ENCODE results near the gene ZNF501.

DNA sequence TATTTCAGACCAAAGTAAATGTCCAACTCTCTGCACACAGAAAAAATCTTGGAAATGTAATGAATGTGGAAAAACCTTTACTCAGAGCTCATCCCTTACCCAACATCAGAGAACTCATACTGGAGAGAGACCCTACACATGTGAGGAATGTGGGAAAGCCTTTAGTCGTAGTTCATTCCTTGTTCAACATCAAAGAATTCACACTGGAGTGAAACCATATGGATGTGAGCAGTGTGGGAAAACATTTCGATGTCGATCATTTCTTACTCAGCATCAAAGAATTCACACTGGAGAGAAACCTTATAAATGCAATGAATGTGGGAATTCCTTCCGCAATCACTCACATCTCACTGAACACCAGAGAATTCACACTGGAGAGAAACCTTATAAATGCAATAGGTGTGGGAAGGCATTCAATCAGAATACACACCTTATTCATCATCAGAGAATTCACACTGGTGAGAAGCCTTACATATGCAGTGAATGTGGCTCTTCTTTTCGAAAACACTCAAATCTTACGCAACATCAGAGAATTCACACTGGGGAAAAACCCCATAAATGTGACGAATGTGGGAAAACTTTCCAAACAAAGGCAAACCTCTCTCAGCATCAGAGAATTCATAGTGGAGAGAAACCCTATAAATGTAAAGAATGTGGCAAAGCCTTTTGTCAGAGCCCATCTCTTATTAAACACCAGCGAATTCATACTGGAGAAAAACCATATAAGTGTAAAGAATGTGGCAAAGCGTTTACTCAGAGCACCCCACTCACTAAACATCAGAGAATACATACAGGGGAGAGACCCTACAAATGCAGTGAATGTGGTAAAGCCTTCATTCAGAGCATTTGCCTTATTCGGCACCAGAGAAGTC, 8.0 kb upstream of the ZNF501 start:
- TF ChIP-seq, protein P1, sequence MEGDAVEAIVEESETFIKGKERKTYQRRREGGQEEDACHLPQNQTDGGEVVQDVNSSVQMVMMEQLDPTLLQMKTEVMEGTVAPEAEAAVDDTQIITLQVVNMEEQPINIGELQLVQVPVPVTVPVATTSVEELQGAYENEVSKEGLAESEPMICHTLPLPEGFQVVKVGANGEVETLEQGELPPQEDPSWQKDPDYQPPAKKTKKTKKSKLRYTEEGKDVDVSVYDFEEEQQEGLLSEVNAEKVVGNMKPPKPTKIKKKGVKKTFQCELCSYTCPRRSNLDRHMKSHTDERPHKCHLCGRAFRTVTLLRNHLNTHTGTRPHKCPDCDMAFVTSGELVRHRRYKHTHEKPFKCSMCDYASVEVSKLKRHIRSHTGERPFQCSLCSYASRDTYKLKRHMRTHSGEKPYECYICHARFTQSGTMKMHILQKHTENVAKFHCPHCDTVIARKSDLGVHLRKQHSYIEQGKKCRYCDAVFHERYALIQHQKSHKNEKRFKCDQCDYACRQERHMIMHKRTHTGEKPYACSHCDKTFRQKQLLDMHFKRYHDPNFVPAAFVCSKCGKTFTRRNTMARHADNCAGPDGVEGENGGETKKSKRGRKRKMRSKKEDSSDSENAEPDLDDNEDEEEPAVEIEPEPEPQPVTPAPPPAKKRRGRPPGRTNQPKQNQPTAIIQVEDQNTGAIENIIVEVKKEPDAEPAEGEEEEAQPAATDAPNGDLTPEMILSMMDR (IDR thresholded peaks at IDR 0.05): no peak
- no peak for TF ChIP-seq EP300 (IDR thresholded peaks at IDR 0.05)
- TF ChIP-seq POLR2AphosphoS5 (IDR thresholded peaks at IDR 0.05): no peak
